ENCODE measurements around the gene MAP3K5. TPM values are rescaled to one million over a fixed set of nuclear protein-coding genes. Genes with fewer than 3 reads are reported as not detected.

The MAP3K5 gene
- total and polyA plus RNA-seq, 9 of the 15 experiments (the other 6 are each of a cell fraction or from before 2014, with no cell fraction given) = 2.2 to 13.0 (median 9.9) TPM

DNA sequence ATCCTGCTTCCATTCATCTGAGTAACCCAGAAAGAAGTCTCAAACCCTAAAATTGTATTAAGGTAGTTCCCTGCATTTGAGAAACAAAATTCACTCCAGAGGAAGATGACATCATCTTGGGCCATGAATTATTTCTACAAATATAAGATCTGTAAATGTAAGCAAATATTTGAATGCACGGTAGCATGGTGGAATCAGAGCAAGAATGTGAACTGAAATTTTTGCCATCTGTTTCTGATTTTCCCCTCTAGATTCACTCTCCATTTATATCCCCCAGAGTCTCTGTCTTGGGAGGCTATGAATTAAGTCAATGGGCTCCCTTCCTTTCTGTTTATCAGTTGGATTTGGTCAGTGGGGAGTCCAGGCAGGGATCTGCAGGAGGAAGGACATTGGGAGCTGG lies 5.8 kb upstream of the MAP3K5 start:
- TF ChIP-seq SRSF1 (IDR thresholded peaks at IDR 0.05; ENCODE audit: low read depth, low read length) = no peak
- TF ChIP-seq, protein P1, sequence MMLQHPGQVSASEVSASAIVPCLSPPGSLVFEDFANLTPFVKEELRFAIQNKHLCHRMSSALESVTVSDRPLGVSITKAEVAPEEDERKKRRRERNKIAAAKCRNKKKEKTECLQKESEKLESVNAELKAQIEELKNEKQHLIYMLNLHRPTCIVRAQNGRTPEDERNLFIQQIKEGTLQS (IDR thresholded peaks at IDR 0.05) = peak; percentile 36
- TF ChIP-seq, protein P1 (CRISPR knock-in tag; conservative IDR thresholded peaks at IDR 0.05) = no peak
- no peak for DNase-seq (ENCODE audit: extremely low read depth in 1 of 4, low spot score in 3 of 4)
- no peak overlapping the region for H3K4me3 ChIP-seq
- H2AFZ ChIP-seq (ENCODE audit: low read depth, low read length) = no peak overlapping the region
- ATAC-seq = no peak
- no peaks in the 10 kb centered on the region for H3K36me3 ChIP-seq (ENCODE audit: control insufficient read depth, insufficient read depth, low read length)
- H3K27ac ChIP-seq (ENCODE audit: extremely low read depth, low read depth, low read length) = no peak overlapping the region
- FAIRE-seq = no peak
- H3K4me2 ChIP-seq (ENCODE audit: insufficient read depth, low read length) = no peak overlapping the region
- no peaks in the 10 kb centered on the region for H3K9me1 ChIP-seq (ENCODE audit: control insufficient read depth, insufficient read depth, low read length)
- H3K4me1 ChIP-seq (replicated peaks in 1 of 2; ENCODE audit: control insufficient read depth in 2 of 2, insufficient read depth in 2 of 2, low read length in 2 of 2) = peaks cover 3% of the 10 kb centered on the region in 2 experiments; a peak in 2 of 5 replicates
- no peaks in the 10 kb centered on the region for H4K20me1 ChIP-seq (replicated peaks; ENCODE audit: control insufficient read depth, insufficient read depth, low read length)
- ChIA-PET POLR2A (interaction anchor here (1.5 kb wide), 1 partner anchor 24 kb away, joined by 4 read pairs; no protein-coding TSS in a partner anchor), CTCF (ENCODE audit: low intra/inter-chr PET ratio) (no interaction called here)
- no peaks in the 10 kb centered on the region for H3K27me3 ChIP-seq (ENCODE audit: control insufficient read depth in 2 of 2, insufficient read depth in 2 of 2, low read length in 2 of 2)
- H3K9me3 ChIP-seq (replicated peaks; ENCODE audit: control insufficient read depth, insufficient read depth, low read depth, low read length) = no peaks in the 10 kb centered on the region
- 14% methylated on average over 1 of the region's 1 CpG for WGBS (ENCODE audit: insufficient coverage, low coverage, missing lambda C conversion rate)
- BruUV-seq (replicated peaks) = no TSS peak
- intact Hi-C loops (cut with micrococcal nuclease) (no loop called here), in situ Hi-C loops (cut with MboI) (no loop called here)
- H3K9ac ChIP-seq (ENCODE audit: insufficient read depth in 1 of 2, low read depth in 2 of 2, low read length in 2 of 2) = no peak overlapping the region
- H3K79me2 ChIP-seq (ENCODE audit: control insufficient read depth, insufficient read depth, low read length) = no peaks in the 10 kb centered on the region

DNA sequence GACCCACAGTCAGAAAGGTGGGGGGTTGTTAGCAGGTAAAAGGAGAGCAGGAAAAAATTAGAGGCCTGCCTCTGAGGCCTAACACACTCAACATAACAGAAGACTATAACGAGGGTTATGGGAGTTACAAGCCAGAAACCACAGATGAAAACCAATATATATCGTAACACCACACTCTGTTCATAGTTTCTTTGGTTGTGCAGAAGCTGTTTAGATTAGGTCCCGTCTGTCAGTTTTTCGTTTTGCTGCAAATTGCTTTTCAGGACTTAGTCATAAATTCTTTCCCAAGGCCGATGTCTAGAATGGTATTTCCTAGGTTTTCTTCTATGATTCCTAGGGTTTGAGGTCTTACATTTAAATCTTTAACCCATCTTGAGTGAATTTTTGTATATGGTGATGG lies 3.7 kb upstream of the MAP3K5 start:
- Histone ChIP-seq H3K27me3 (ENCODE audit: control insufficient read depth in 2 of 2, insufficient read depth in 2 of 2, low read length in 2 of 2) (no peaks in the 10 kb centered on the region), H3K9me3 (replicated peaks; ENCODE audit: control insufficient read depth, insufficient read depth, low read depth, low read length) (no peaks in the 10 kb centered on the region), H2AFZ (ENCODE audit: low read depth, low read length) (peak overlapping the region; percentile 57), H4K20me1 (replicated peaks; ENCODE audit: control insufficient read depth, insufficient read depth, low read length) (no peaks in the 10 kb centered on the region), H3K4me2 (ENCODE audit: insufficient read depth, low read length) (no peak overlapping the region), H3K27ac (ENCODE audit: extremely low read depth, low read depth, low read length) (no peak overlapping the region), H3K9me1 (ENCODE audit: control insufficient read depth, insufficient read depth, low read length) (no peaks in the 10 kb centered on the region), H3K9ac (ENCODE audit: insufficient read depth in 1 of 2, low read depth in 2 of 2, low read length in 2 of 2) (no peak overlapping the region), H3K4me3 (no peak overlapping the region), H3K79me2 (ENCODE audit: control insufficient read depth, insufficient read depth, low read length) (peaks cover 12% of the 10 kb centered on the region), H3K36me3 (ENCODE audit: control insufficient read depth, insufficient read depth, low read length) (no peaks in the 10 kb centered on the region), H3K4me1 (replicated peaks in 1 of 2; ENCODE audit: control insufficient read depth in 2 of 2, insufficient read depth in 2 of 2, low read length in 2 of 2) (peaks cover 3 to 21% of the 10 kb centered on the region in 2 experiments; a peak in 2 of 5 replicates)
- DNase-seq (ENCODE audit: extremely low read depth in 1 of 4, low spot score in 3 of 4) (no peak), ATAC-seq (no peak), FAIRE-seq (no peak)
- ChIA-PET POLR2A (no interaction called here), CTCF (ENCODE audit: low intra/inter-chr PET ratio) (no interaction called here)
- in situ Hi-C loops (cut with MboI) = no loop called here
- no TSS peak for BruUV-seq (replicated peaks)
- 35% methylated on average over 5 of the region's 5 CpGs for WGBS (ENCODE audit: insufficient coverage, low coverage, missing lambda C conversion rate)
- intact Hi-C loops (cut with micrococcal nuclease) = no loop called here
- TF ChIP-seq, protein P2, sequence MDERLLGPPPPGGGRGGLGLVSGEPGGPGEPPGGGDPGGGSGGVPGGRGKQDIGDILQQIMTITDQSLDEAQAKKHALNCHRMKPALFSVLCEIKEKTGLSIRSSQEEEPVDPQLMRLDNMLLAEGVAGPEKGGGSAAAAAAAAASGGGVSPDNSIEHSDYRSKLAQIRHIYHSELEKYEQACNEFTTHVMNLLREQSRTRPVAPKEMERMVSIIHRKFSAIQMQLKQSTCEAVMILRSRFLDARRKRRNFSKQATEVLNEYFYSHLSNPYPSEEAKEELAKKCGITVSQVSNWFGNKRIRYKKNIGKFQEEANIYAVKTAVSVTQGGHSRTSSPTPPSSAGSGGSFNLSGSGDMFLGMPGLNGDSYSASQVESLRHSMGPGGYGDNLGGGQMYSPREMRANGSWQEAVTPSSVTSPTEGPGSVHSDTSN (CRISPR knock-in tag; IDR thresholded peaks at IDR 0.05; ENCODE audit: low read depth) = no peak
- TF ChIP-seq, protein P2 (tag; conservative IDR thresholded peaks at IDR 0.05; ENCODE audit: low read depth) = no peak
- TF ChIP-seq, protein P3, sequence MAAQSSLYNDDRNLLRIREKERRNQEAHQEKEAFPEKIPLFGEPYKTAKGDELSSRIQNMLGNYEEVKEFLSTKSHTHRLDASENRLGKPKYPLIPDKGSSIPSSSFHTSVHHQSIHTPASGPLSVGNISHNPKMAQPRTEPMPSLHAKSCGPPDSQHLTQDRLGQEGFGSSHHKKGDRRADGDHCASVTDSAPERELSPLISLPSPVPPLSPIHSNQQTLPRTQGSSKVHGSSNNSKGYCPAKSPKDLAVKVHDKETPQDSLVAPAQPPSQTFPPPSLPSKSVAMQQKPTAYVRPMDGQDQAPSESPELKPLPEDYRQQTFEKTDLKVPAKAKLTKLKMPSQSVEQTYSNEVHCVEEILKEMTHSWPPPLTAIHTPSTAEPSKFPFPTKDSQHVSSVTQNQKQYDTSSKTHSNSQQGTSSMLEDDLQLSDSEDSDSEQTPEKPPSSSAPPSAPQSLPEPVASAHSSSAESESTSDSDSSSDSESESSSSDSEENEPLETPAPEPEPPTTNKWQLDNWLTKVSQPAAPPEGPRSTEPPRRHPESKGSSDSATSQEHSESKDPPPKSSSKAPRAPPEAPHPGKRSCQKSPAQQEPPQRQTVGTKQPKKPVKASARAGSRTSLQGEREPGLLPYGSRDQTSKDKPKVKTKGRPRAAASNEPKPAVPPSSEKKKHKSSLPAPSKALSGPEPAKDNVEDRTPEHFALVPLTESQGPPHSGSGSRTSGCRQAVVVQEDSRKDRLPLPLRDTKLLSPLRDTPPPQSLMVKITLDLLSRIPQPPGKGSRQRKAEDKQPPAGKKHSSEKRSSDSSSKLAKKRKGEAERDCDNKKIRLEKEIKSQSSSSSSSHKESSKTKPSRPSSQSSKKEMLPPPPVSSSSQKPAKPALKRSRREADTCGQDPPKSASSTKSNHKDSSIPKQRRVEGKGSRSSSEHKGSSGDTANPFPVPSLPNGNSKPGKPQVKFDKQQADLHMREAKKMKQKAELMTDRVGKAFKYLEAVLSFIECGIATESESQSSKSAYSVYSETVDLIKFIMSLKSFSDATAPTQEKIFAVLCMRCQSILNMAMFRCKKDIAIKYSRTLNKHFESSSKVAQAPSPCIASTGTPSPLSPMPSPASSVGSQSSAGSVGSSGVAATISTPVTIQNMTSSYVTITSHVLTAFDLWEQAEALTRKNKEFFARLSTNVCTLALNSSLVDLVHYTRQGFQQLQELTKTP (IDR thresholded peaks at IDR 0.05; ENCODE audit: low read depth in 1 of 2, partially characterized antibody in 2 of 2) = no peak
- TF ChIP-seq, protein P4, sequence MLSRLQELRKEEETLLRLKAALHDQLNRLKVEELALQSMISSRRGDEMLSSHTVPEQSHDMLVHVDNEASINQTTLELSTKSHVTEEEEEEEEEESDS (CRISPR knock-in tag; IDR thresholded peaks at IDR 0.05) = no peak
- no peak for TF ChIP-seq CC2D1A (IDR thresholded peaks at IDR 0.05)
